DMS153 (cell line): Measurements from ENCODE around the gene USP38.
A peak's percentile ranks its signal among the peaks of the same experiment; 100 is the strongest.
"Not testable (repeated sequence)": the region's sequence is repeated elsewhere in the genome, so short reads cannot be mapped to it uniquely, and the experiment has no call there.

Experiments
- DNase-seq: peaks from one replicate; lab custom pipeline; 2025; lab: John Stamatoyannopoulos, UW

Gene USP38

GRCh38 chr4:143184503-143185252 lies at the start of gene USP38:
USP38 (plus strand) TSS chr4:143184917; CDS start chr4:143185451, 534 bp downstream.
- DNase-seq: peak; percentile 95

GRCh38 chr4:143135358-143135757 lies 49.4 kb upstream of the USP38 start:
- no peak for DNase-seq

- DNase-seq: no peak
Measured at GRCh38 chr4:143140696-143141095, 44.0 kb upstream of the USP38 start.

- DNase-seq: no peak
Measured at GRCh38 chr4:143148521-143148920, 36.2 kb upstream of the USP38 start.

GRCh38 chr4:143156853-143157252 lies 27.9 kb upstream of the USP38 start:
- no peak for DNase-seq

- no peak for DNase-seq
Measured at GRCh38 chr4:143163614-143164013, 21.1 kb upstream of the USP38 start.

- DNase-seq: not testable (repeated sequence)
Measured at GRCh38 chr4:143166722-143167121, 18.0 kb upstream of the USP38 start.

GRCh38 chr4:143178923-143179322 lies 5.8 kb upstream of the USP38 start:
- peak; percentile 77 for DNase-seq

- DNase-seq: no peak
Measured at GRCh38 chr4:143183513-143184216, 1.1 kb upstream of the USP38 start.

- DNase-seq: no peak
Measured at GRCh38 chr4:143184217-143184502, 557 bp upstream of the USP38 start.

GRCh38 chr4:143185253-143186107 lies 763 bp downstream of the USP38 start:
- DNase-seq: peak; percentile 50

GRCh38 chr4:143186212-143186611 lies 1.5 kb downstream of the USP38 start:
- no peak for DNase-seq

GRCh38 chr4:143186649-143187048 lies 1.9 kb downstream of the USP38 start:
- DNase-seq: no peak

GRCh38 chr4:143188136-143189088 lies 3.7 kb downstream of the USP38 start:
- DNase-seq: no peak

GRCh38 chr4:143189528-143189927 lies 4.8 kb downstream of the USP38 start:
- no peak for DNase-seq

- DNase-seq: no peak
Measured at GRCh38 chr4:143195581-143195980, 10.9 kb downstream of the USP38 start.

GRCh38 chr4:143196323-143196722 lies 11.6 kb downstream of the USP38 start:
- no peak for DNase-seq

GRCh38 chr4:143199503-143199902 lies 14.8 kb downstream of the USP38 start:
- DNase-seq: no peak

- DNase-seq: no peak
Measured at GRCh38 chr4:143202824-143203223, 18.1 kb downstream of the USP38 start.

- DNase-seq: no peak
Measured at GRCh38 chr4:143203577-143203976, 18.9 kb downstream of the USP38 start.

GRCh38 chr4:143207555-143207954 lies 22.8 kb downstream of the USP38 start:
- no peak for DNase-seq

- no peak for DNase-seq
Measured at GRCh38 chr4:143212566-143212965, 27.8 kb downstream of the USP38 start.
